ENCODE results near the gene DGKI. TPM values are rescaled to one million over a fixed set of nuclear protein-coding genes. Genes with fewer than 3 reads are reported as not detected.

DGKI gene
- total RNA-seq, 1 experiment from 2014 or later, result 0.79 TPM

GRCh38 chr7:137335814-137336213, 511.0 kb downstream of the DGKI start:
- CTCF ChIA-PET, result no interaction called here
- no peak overlapping the region for H3K27ac Mint-ChIP-seq
- DNase-seq (ENCODE audit: low spot score) (no peak), ATAC-seq (no peak)
- H3K27me3 Mint-ChIP-seq (ENCODE audit: low read depth), result peaks cover 5% of the 10 kb centered on the region; the same call in 1 of the 2 replicates
- H3K9me3 Mint-ChIP-seq, result peaks cover 3% of the 10 kb centered on the region; the same call in 1 of the 2 replicates
- TF ChIP-seq FOXJ3 (CRISPR knock-in tag; IDR thresholded peaks at IDR 0.05; ENCODE audit: borderline replicate concordance) (no peak), MXD4 (CRISPR knock-in tag; IDR thresholded peaks at IDR 0.05; ENCODE audit: borderline replicate concordance) (no peak), RORB (CRISPR knock-in tag; IDR thresholded peaks at IDR 0.05) (no peak), ZBTB21 (CRISPR knock-in tag; IDR thresholded peaks at IDR 0.05; ENCODE audit: borderline replicate concordance) (no peak), AFF4 (CRISPR knock-in tag; IDR thresholded peaks at IDR 0.05; ENCODE audit: borderline replicate concordance) (no peak), SMAD3 (CRISPR knock-in tag; IDR thresholded peaks at IDR 0.05; ENCODE audit: borderline replicate concordance) (no peak), ZNF396 (CRISPR knock-in tag; IDR thresholded peaks at IDR 0.05; ENCODE audit: borderline replicate concordance) (no peak)
- H3K4me3 Mint-ChIP-seq, result no peak overlapping the region
- POLR2A ChIA-PET, result no interaction called here
- peaks cover 23% of the 10 kb centered on the region for H3K4me1 Mint-ChIP-seq
- no peaks in the 10 kb centered on the region for H3K36me3 Mint-ChIP-seq

DNA sequence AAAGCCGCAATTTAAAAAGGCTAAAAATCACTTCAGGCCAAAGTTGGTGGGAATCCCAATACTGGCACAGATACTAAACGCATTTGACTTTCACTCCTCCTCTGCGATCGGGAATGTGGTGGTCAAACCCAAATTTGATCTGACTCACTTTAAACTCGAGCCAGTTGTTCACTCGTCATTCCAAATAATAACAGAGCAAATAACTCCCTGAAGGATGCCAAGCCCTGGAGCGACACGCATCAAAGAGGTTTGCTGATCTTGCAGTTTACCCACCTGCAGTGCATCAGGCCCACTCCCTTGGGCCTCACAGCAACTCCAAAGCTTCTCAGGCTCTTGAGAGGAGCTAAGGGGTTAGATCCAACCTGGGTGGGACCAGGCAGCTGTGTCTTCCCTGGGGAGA, 515.4 kb downstream of the DGKI start:
- Mint-ChIP-seq H3K4me1 (peaks cover 12% of the 10 kb centered on the region), H3K4me3 (no peak overlapping the region), H3K9me3 (peaks cover 3% of the 10 kb centered on the region; the same call in 1 of the 2 replicates), H3K27me3 (ENCODE audit: low read depth) (peaks cover 13% of the 10 kb centered on the region), H3K36me3 (no peaks in the 10 kb centered on the region), H3K27ac (no peak overlapping the region)
- POLR2A ChIA-PET, result no interaction called here
- no peak for DNase-seq (ENCODE audit: low spot score)
- CTCF ChIA-PET, result interaction anchor here (1.5 kb wide), 1 partner anchor 162 kb away, joined by 5 read pairs; no protein-coding TSS in a partner anchor
- ATAC-seq, result peak; percentile 44
- TF ChIP-seq JUN (CRISPR knock-in tag; IDR thresholded peaks at IDR 0.05), result no peak
- TF ChIP-seq ZNF396 (CRISPR knock-in tag; IDR thresholded peaks at IDR 0.05; ENCODE audit: borderline replicate concordance), result no peak
- TF ChIP-seq, protein P1, sequence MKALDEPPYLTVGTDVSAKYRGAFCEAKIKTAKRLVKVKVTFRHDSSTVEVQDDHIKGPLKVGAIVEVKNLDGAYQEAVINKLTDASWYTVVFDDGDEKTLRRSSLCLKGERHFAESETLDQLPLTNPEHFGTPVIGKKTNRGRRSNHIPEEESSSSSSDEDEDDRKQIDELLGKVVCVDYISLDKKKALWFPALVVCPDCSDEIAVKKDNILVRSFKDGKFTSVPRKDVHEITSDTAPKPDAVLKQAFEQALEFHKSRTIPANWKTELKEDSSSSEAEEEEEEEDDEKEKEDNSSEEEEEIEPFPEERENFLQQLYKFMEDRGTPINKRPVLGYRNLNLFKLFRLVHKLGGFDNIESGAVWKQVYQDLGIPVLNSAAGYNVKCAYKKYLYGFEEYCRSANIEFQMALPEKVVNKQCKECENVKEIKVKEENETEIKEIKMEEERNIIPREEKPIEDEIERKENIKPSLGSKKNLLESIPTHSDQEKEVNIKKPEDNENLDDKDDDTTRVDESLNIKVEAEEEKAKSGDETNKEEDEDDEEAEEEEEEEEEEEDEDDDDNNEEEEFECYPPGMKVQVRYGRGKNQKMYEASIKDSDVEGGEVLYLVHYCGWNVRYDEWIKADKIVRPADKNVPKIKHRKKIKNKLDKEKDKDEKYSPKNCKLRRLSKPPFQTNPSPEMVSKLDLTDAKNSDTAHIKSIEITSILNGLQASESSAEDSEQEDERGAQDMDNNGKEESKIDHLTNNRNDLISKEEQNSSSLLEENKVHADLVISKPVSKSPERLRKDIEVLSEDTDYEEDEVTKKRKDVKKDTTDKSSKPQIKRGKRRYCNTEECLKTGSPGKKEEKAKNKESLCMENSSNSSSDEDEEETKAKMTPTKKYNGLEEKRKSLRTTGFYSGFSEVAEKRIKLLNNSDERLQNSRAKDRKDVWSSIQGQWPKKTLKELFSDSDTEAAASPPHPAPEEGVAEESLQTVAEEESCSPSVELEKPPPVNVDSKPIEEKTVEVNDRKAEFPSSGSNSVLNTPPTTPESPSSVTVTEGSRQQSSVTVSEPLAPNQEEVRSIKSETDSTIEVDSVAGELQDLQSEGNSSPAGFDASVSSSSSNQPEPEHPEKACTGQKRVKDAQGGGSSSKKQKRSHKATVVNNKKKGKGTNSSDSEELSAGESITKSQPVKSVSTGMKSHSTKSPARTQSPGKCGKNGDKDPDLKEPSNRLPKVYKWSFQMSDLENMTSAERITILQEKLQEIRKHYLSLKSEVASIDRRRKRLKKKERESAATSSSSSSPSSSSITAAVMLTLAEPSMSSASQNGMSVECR (CRISPR knock-in tag; IDR thresholded peaks at IDR 0.05; ENCODE audit: borderline replicate concordance), result no peak
- TF ChIP-seq, protein P2, sequence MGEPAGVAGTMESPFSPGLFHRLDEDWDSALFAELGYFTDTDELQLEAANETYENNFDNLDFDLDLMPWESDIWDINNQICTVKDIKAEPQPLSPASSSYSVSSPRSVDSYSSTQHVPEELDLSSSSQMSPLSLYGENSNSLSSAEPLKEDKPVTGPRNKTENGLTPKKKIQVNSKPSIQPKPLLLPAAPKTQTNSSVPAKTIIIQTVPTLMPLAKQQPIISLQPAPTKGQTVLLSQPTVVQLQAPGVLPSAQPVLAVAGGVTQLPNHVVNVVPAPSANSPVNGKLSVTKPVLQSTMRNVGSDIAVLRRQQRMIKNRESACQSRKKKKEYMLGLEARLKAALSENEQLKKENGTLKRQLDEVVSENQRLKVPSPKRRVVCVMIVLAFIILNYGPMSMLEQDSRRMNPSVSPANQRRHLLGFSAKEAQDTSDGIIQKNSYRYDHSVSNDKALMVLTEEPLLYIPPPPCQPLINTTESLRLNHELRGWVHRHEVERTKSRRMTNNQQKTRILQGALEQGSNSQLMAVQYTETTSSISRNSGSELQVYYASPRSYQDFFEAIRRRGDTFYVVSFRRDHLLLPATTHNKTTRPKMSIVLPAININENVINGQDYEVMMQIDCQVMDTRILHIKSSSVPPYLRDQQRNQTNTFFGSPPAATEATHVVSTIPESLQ (CRISPR knock-in tag; IDR thresholded peaks at IDR 0.05), result no peak
- no peak for TF ChIP-seq FOXP4 (CRISPR knock-in tag; IDR thresholded peaks at IDR 0.05)
- TF ChIP-seq FOXP1 (CRISPR knock-in tag; IDR thresholded peaks at IDR 0.05; ENCODE audit: borderline replicate concordance), result no peak

Other genes with a start within 250 kb of the DGKI start
- 48.1 to 60.6 TPM (median 52.1 TPM) in 3 replicates for gene CREB3L2, start 155.1 kb upstream of the DGKI start, total RNA-seq (2021)
- gene AKR1D1, start 229.5 kb upstream of the DGKI start, total RNA-seq (2021), result 0.14 to 0.24 TPM (median 0.18 TPM) in 3 replicates